ENCODE results near the gene EXOC3.

EXOC3 gene

DNA sequence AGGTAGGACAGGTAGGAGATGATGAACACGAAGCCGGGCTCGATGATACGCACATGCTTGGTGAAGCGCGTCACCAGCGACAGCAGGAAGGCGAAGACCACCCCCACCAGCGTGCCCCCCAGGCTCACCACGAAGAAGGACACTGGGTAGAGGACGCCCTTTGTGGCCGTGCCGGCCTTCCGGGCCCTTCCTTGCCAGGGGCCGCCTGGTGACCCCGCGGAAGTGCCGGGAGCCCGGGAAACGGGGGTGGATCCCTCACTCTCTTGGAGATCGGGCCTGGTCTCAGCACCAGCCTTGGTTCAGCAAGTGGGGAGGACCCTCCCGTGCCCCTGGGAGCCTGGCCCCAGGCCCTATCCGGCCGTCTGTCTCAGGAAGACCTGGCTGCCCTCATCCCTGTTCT is 41.6 kb downstream of the EXOC3 start:
- TF ChIP-seq FOXP2 (optimal IDR thresholded peaks at IDR 0.05; ENCODE audit: borderline replicate concordance, extremely low read depth, extremely low read length, insufficient read depth), result no peak
- no peak for TF ChIP-seq SIN3A (IDR thresholded peaks at IDR 0.05; ENCODE audit: borderline replicate concordance, insufficient read depth, low read length)
- TF ChIP-seq TAF1 (IDR thresholded peaks at IDR 0.05; ENCODE audit: borderline replicate concordance, insufficient read depth, low read length), result no peak
- no peak for TF ChIP-seq POLR2AphosphoS5 (IDR thresholded peaks at IDR 0.05; ENCODE audit: low read depth, low read length)
- TF ChIP-seq, protein P1, sequence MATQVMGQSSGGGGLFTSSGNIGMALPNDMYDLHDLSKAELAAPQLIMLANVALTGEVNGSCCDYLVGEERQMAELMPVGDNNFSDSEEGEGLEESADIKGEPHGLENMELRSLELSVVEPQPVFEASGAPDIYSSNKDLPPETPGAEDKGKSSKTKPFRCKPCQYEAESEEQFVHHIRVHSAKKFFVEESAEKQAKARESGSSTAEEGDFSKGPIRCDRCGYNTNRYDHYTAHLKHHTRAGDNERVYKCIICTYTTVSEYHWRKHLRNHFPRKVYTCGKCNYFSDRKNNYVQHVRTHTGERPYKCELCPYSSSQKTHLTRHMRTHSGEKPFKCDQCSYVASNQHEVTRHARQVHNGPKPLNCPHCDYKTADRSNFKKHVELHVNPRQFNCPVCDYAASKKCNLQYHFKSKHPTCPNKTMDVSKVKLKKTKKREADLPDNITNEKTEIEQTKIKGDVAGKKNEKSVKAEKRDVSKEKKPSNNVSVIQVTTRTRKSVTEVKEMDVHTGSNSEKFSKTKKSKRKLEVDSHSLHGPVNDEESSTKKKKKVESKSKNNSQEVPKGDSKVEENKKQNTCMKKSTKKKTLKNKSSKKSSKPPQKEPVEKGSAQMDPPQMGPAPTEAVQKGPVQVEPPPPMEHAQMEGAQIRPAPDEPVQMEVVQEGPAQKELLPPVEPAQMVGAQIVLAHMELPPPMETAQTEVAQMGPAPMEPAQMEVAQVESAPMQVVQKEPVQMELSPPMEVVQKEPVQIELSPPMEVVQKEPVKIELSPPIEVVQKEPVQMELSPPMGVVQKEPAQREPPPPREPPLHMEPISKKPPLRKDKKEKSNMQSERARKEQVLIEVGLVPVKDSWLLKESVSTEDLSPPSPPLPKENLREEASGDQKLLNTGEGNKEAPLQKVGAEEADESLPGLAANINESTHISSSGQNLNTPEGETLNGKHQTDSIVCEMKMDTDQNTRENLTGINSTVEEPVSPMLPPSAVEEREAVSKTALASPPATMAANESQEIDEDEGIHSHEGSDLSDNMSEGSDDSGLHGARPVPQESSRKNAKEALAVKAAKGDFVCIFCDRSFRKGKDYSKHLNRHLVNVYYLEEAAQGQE (IDR thresholded peaks at IDR 0.05; ENCODE audit: insufficient read depth in 1 of 2, low read depth in 2 of 2, low read length in 2 of 2), result no peak

DNA sequence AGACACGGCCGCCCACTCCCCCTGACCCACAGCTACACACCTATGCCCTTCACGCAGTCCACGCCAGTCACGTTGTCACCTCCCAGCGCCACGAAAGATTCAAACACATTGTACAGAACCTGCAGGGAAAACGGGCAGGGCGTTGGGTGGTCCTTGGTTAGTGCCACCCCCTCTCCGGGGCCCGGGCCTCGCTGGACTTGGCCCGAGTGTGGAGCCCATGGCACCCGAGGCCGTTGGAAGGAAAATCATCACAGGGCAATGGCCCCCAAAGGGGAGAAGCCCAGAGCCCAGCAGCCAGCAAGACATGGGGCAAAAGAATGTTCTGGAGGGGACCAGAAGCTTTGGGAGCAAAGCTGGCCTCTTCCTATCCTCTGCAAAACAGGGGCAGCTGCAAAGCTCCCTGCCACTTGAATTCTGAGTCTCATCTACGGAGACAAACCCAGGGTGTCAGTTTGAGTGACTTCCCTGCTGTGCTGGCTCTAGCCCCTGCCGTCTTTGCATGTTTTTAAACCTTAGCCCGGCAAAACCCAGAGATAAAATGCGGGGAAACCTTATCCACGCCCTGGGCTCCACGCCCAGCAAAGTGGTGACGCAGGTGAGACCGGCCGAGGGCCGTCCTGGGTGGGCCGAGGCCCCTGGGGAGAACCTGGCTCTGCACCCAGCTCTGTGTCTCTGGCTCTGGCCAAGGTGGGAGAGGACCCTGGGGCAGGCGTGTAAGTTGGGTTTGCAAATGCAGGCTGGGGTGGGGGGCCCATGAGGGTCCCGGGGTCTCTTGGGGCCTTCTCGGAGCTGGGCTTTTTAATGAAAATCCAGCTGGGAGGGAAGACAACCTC is 42.4 kb downstream of the EXOC3 start:
- TF ChIP-seq, protein P1 (IDR thresholded peaks at IDR 0.05; ENCODE audit: insufficient read depth in 1 of 2, low read depth in 2 of 2, low read length in 2 of 2), result no peak
- TF ChIP-seq SIN3A (IDR thresholded peaks at IDR 0.05; ENCODE audit: borderline replicate concordance, insufficient read depth, low read length) (no peak), POLR2AphosphoS5 (IDR thresholded peaks at IDR 0.05; ENCODE audit: low read depth, low read length) (no peak), FOXP2 (optimal IDR thresholded peaks at IDR 0.05; ENCODE audit: borderline replicate concordance, extremely low read depth, extremely low read length, insufficient read depth) (no peak), TAF1 (IDR thresholded peaks at IDR 0.05; ENCODE audit: borderline replicate concordance, insufficient read depth, low read length) (no peak)

DNA sequence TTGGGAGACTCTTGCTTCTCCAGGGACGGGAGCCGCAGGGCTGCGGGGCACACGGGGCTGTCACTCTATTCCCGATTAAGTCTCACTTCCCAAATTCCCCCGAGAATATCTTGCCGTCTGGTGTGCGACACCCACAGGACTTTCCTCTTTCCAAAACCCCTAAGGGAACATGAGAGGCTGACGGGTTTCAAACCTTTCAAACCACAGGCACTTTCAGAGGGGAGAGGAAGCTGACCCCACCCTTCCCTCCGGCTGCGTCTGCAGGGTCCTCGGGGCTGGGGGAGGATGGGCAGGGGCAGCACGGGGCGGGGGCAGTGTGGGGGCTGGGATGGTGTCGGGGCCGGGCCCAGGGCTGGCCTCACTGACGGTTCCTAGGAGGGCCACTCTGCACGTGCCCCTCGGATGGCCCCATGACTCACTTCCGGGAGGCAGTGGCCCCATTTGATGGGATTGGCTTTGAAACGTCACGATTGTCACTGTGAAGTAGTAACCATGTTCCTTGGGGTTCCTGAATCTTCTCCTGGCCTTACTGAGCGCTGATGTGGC is 43.0 kb downstream of the EXOC3 start:
- TF ChIP-seq TAF1 (IDR thresholded peaks at IDR 0.05; ENCODE audit: borderline replicate concordance, insufficient read depth, low read length), result no peak
- TF ChIP-seq SIN3A (IDR thresholded peaks at IDR 0.05; ENCODE audit: borderline replicate concordance, insufficient read depth, low read length), result no peak
- TF ChIP-seq, protein P1 (IDR thresholded peaks at IDR 0.05; ENCODE audit: insufficient read depth in 1 of 2, low read depth in 2 of 2, low read length in 2 of 2), result no peak
- TF ChIP-seq POLR2AphosphoS5 (IDR thresholded peaks at IDR 0.05; ENCODE audit: low read depth, low read length), result no peak
- TF ChIP-seq FOXP2 (optimal IDR thresholded peaks at IDR 0.05; ENCODE audit: borderline replicate concordance, extremely low read depth, extremely low read length, insufficient read depth), result no peak

DNA sequence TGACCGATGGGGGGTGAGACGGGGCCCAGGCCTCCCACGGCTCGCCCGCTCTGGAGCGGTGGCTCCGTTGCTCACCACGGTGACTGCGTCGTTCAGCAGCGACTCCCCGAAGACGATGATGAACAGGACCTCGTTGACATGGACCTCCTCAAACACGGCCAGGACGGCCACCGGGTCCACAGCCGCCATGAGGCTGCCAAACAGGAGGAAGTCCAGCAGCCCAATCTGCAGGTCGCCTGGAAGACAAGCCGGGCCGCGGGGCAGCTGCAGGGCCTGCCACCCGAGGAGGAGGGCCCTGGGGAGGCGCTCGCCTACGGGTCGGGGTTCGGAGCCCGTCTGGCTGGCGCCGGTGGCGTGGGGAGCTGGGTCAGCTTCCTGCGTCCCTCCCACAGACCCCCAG is 45.3 kb downstream of the EXOC3 start:
- TF ChIP-seq FOXP2 (optimal IDR thresholded peaks at IDR 0.05; ENCODE audit: borderline replicate concordance, extremely low read depth, extremely low read length, insufficient read depth) (no peak), TAF1 (IDR thresholded peaks at IDR 0.05; ENCODE audit: borderline replicate concordance, insufficient read depth, low read length) (no peak), POLR2AphosphoS5 (IDR thresholded peaks at IDR 0.05; ENCODE audit: low read depth, low read length) (no peak), SIN3A (IDR thresholded peaks at IDR 0.05; ENCODE audit: borderline replicate concordance, insufficient read depth, low read length) (no peak)
- TF ChIP-seq, protein P1 (IDR thresholded peaks at IDR 0.05; ENCODE audit: insufficient read depth in 1 of 2, low read depth in 2 of 2, low read length in 2 of 2), result no peak

Measured in PFSK-1 (cell line).